ENCODE results near the gene ZNF341.

GRCh38 chr20:33732166-33732970, 572 bp downstream of the ZNF341 start:
- TF ChIP-seq, protein P1, sequence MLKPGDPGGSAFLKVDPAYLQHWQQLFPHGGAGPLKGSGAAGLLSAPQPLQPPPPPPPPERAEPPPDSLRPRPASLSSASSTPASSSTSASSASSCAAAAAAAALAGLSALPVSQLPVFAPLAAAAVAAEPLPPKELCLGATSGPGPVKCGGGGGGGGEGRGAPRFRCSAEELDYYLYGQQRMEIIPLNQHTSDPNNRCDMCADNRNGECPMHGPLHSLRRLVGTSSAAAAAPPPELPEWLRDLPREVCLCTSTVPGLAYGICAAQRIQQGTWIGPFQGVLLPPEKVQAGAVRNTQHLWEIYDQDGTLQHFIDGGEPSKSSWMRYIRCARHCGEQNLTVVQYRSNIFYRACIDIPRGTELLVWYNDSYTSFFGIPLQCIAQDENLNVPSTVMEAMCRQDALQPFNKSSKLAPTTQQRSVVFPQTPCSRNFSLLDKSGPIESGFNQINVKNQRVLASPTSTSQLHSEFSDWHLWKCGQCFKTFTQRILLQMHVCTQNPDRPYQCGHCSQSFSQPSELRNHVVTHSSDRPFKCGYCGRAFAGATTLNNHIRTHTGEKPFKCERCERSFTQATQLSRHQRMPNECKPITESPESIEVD (tag by site-specific recombination; IDR thresholded peaks at IDR 0.05) = no peak
- TF ChIP-seq ZNF24 (tag by site-specific recombination; IDR thresholded peaks at IDR 0.05) = no peak
- no peak for TF ChIP-seq ZNF777 (tag by site-specific recombination; IDR thresholded peaks at IDR 0.05; ENCODE audit: borderline replicate concordance)
- TF ChIP-seq ZNF121 (tag by site-specific recombination; IDR thresholded peaks at IDR 0.05) = no peak
- peak; percentile 64 for TF ChIP-seq CTCF (tag by site-specific recombination; IDR thresholded peaks at IDR 0.05)
- no peak for TF ChIP-seq ZBTB7A (tag by site-specific recombination; IDR thresholded peaks at IDR 0.05; ENCODE audit: low read depth)
- no peak for TF ChIP-seq ZNF768 (tag by site-specific recombination; IDR thresholded peaks at IDR 0.05)
- TF ChIP-seq ZNF341 (tag by site-specific recombination; IDR thresholded peaks at IDR 0.05; ENCODE audit: low read depth) = peak; percentile 95
- TF ChIP-seq, protein P2, sequence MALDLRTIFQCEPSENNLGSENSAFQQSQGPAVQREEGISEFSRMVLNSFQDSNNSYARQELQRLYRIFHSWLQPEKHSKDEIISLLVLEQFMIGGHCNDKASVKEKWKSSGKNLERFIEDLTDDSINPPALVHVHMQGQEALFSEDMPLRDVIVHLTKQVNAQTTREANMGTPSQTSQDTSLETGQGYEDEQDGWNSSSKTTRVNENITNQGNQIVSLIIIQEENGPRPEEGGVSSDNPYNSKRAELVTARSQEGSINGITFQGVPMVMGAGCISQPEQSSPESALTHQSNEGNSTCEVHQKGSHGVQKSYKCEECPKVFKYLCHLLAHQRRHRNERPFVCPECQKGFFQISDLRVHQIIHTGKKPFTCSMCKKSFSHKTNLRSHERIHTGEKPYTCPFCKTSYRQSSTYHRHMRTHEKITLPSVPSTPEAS (tag by site-specific recombination; IDR thresholded peaks at IDR 0.05) = no peak

All from HEK293 (cell line).